Kasumi-1 (cell line): ENCODE measurements around the gene ZNF350.
"Not testable (repeated sequence)": the region's sequence is repeated elsewhere in the genome, so short reads cannot be mapped to it uniquely, and the experiment has no call there.

ENCODE experiments used
- DNase-seq, 2 experiments: peaks; one replicate each; lab custom pipeline; 2025; lab: John Stamatoyannopoulos, UW

The ZNF350 gene

DNA sequence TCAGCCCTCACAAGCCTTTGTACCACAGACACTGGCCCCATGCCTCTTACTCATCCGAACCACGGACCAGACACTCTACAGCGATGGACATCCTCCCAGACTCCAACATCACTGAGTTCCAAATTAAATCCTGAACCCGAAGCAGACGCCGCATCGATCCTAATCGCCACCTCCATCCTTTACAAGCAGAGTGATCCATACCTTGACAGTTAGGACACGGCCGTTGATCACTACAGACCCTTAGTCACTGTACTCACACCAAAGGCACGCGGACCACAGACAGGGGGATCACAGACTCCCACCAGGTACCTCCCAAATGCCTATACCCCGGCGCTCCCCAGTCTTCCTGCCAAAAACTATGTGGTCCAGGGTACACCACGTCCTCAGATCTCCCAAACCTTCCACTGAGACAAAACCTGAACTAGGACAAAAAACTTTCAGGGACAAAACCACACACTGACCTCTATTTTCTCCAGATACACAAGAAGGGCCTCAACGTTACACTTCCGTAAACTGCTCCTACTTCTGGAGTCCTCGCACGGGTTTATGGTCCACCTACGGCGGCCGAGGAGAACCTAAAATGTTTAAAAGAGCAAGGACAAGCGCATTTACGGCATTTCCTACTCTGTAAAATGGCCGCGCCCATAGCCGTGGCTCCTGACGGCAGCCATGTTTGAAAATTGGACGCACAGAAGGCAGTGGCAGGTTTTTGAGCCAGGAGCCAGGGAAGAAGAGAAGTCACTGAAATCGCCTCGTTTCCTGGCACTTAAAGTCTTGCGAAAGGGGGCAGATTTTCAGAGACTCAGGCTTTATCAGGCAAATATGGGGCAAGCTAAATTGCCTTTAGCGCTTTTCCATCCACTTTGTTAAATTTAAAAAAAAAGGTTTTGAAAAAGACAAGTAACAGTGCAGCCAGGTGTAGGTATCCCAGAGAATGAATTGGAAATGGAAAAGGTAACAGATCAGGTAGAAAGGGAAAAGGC lies at the start of gene ZNF350:
Gene ZNF350, minus strand, starts transcription at position 532 of the 983 bp plus-strand sequence. CDS start 12,480 bp downstream, outside the sequence.
- DNase-seq: no peak

DNA sequence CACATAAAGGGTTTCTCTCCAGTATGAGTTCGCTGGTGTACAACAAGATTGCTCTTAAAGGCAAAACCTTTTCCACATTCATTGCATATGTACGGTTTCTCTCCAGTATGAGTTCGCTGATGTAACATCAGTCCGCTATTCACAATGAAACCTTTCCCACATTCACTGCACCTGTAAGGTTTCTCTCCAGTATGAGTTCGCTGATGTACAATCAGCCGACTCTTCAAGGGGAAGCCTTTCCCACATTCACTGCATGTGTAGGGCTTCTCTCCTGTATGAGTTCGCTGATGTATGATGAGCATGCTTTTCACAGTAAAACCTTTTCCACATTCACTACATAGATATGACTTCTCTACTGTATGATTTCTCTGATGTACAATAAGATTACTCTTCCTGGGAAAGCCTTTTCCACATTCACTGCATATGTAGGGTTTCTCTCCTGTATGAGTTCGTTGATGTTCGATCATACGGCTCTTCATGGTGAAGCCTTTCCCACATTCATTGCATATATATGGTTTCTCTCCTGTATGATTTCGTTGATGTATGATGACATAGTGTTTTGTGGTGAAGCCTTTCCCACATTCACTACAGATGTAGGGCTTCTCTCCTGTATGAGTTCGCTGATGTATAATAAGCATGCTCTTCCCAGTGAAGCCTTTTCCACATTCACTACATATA lies 47.5 kb upstream of the ZNF350 start:
- DNase-seq: no peak

- DNase-seq: no peak
Observed at GRCh38 chr19:52028780-52029123, 42.1 kb upstream of the ZNF350 start.

DNA sequence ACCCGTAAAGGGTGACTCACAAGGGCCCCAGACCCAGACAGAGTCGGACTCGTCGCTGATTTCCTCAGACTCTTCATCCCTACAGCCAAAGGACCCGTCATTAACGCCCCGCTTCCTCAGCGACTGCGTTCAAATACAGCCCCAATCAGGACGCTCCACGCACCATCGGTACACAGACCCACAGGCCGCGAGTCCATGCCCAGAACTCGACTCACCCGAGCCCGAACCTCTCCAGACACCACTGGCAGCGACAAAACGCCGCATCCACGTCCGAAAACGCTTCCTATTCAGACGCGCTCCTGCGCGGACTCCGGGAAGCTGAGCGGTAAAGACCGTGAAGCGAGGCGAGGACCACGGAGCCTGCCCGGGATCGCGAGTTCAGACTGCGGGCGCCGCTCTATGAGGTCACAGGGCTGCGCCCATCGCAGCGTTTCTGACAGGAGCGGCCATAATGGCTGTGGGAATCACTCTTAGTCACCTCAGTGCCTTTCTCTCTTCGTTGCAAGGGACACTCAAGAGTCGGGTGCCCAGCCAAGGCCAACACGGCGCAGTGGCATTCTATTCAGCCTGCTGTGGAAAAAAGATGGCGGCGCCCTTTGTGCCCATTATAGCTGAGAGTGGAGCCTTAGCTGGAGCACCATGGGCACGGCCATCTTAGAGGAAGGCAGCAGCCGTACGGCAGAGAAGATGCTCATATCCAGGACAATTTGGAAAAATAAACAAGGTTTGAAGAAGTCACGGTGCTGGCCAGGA lies 41.6 kb upstream of the ZNF350 start, which contains the start of gene ZNF614:
Gene ZNF614, minus strand, starts transcription at position 353 of the 753 bp plus-strand sequence. CDS start 2,634 bp downstream, outside the sequence.
- DNase-seq: peak; percentile 10 to 28

GRCh38 chr19:52026255-52026990 lies 39.8 kb upstream of the ZNF350 start:
- not testable (repeated sequence) for DNase-seq

DNA sequence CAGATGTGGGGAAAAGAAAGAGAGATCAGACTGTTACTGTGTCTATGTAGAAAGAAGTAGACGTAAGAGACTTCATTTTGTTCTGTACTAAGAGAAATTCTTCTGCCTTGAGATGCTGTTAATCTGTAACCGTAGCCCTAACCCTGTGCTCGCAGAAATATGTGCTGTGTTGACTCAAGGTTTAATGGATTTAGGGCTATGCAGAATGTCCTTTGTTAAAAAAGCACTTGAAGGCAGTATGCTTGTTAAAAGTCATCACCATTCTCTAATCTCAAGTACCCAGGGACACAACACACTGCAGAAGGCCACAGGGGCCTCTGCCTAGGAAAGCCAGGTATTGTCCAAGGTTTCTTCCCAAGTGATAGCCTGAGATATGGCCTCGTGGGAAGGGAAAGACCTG lies 37.8 kb upstream of the ZNF350 start:
- not testable (repeated sequence) for DNase-seq

GRCh38 chr19:52022193-52022592 lies 35.6 kb upstream of the ZNF350 start:
- DNase-seq: no peak

- no peak for DNase-seq
Observed at GRCh38 chr19:52020506-52020905, 33.9 kb upstream of the ZNF350 start.

GRCh38 chr19:52010674-52011073 lies 24.0 kb upstream of the ZNF350 start:
- DNase-seq: no peak

DNA sequence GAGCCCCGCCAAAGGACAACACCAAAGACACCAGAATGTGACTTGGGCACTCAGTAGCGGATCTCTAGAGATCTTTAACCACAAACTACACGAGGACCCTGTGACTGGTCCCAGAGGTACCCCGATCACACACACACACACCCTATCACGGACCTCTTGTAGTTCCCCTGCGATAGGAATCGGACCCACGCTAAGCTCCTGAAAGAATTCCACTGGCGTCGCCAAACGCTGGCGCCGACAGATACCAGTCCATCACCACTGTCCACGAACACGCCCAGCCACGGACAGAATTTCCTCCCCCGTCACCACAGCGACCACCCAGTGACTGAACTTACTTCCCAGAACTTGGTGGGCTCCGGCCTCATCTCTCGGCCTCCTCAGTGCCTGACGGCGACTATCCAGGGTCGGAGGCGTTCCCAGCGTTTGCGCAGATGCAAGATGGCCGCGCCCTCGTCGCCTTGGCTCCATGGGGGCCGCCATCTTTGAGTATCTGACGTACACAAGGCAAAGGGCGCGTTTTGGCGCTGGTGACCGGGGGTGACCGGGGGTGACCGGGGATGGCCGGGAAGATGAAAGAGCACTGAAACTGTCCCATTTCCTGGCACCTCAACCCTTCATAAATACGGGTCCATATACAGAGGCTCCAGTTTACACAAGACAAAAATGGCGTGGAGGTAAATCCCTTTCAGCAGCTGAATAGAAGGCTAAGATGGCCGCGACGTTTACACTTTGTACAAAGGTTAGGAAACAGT lies 21.3 kb upstream of the ZNF350 start, which contains the start of gene ZNF615:
Gene ZNF615, minus strand, starts transcription at position 406 of the 752 bp plus-strand sequence. CDS start 4,500 bp downstream, outside the sequence.
- DNase-seq: no peak

- DNase-seq: no peak
Observed at GRCh38 chr19:52007451-52007805, 20.8 kb upstream of the ZNF350 start.

GRCh38 chr19:51994048-51994644 lies 7.5 kb upstream of the ZNF350 start:
- DNase-seq: no peak

DNA sequence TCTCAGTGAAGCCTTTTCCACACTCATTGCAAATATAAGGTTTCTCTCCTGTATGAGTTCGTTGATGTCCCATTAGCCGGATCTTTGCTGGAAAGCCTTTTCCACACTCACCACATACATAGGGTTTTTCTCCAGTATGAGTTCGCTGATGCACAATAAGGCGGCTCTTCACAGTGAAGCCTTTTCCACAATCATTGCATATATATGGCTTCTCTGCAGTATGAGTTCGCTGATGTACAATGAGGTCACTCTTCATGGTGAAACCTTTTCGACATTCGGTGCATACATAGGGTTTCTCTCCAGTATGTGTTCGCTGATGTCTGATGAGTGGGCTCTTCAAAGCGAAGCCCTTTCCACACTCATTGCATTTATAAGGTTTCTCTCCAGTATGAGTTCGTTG lies 6.8 kb upstream of the ZNF350 start:
- DNase-seq: no peak

DNA sequence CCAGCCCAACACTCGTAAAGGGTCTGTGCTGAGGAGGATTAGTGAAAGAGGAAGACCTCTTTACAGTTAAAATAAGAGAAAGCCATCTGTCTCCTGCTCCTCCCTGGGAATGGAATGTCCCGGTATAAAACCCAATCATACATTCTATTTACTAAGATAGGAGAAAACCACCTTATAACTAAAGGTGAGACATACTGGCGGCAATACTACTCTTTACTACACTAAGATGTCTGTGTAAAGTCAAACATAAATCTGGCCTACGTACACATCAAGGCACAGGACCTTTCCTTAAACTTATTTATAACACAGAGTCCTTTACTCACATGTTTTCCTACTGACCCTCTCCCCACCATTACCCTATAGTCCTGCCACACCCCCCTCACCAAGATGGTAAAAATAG lies 3.3 kb downstream of the ZNF350 start:
- DNase-seq: no peak

GRCh38 chr19:51980926-51981325 lies 5.7 kb downstream of the ZNF350 start:
- DNase-seq: not testable (repeated sequence)

DNA sequence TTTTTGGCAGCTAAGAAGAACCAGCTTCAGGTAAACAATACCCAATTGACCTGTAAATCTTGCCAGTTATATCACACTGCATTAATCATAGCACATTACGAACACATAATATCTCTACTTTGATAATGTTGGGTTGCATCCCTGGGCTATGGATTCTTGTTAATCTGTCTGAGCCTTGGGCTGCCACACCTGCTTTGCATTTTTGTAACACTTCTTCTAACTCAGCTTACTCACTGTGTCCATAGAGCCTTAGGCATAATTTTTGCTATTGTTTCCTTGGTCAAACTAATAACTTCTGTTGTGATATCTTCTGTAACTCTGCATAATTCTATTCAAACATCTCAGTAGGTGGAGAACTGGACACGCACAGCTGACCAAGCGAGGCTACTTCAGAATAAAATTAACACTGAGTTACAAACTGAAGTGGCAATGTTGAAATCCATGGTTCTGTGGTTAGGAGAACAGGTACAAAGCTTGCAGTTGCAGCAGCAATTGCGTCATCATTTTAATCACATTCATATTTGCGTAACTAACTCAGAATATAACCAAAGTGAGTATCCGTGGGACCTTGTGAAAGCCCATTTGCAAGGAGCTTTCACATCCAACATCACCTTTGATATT lies 6.4 kb downstream of the ZNF350 start:
- DNase-seq: no peak

DNA sequence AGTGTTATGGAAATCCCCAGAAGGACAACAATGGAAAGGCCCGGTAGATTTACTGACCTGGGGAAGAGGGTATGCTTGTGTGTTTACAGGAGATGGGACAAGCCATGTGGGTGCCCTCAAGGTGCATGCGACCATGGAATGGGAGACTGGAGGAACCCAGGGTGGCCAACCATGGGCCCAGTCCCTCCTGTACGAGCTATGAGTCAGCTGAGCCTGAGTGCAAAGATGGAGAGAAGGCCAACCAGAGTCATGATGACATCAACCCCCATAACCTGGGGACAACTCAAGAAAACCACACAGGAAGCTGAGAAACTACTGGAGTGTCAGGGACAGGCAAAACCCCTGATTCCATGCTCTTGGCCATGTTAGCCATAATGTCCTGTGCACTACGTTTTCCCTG lies 7.8 kb downstream of the ZNF350 start:
- DNase-seq: no peak

DNA sequence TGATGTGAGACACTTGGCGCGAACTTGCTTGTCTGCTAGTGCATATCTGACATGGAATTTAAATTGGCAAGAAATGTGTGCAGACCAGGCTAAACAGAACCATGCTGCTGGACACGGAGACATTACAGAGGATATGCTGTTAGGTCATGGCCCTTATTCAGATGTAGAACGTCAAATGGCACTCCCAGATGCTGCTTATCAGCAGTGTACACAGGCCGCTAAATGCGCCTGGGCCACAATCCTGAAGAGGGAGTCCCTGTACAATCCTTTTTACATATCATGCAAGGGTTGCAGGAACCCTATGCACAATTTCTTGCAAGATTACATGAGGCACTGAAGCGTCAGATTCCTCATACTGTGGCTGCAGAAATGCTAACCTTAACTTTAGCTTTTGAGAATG lies 9.3 kb downstream of the ZNF350 start:
- DNase-seq: no peak

DNA sequence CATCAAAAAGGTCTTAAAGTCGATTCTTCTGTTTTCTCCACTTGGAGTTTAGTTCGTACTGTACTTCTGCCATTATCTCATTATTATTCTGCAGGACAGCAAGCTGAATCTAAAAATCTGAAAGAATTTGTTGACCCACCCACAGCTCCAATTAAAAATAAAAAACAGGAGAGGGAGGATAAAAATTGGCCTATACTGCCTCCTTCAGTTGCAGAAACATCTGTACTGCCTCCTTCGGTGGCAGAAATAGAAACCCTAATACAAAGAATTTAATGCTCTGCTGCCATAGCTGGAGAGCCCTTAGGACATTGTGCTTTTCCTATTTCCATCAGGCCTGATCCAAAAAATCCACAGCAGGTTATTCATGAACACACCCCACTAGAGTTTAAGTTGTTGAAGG lies 9.8 kb downstream of the ZNF350 start:
- DNase-seq: no peak

GRCh38 chr19:51975787-51976186 lies 10.9 kb downstream of the ZNF350 start:
- DNase-seq: not testable (repeated sequence)
